SK-N-SH treated with all-trans-retinoic acid at 6 μM for 48 hours (cell line): ENCODE data around the gene CDC25C.

Source experiments
- ATAC-seq: fragments of 200-7000 bp; cut with Tn5 transposase; 3 replicates; pipeline ENCODE4 v1.9.1; 2020; ENCODE audit warnings: mild to moderate bottlenecking, moderate library complexity
- ARNTL ChIP-seq: fragments of 450-650 bp; formaldehyde crosslinking; IDR thresholded peaks from 2 replicates; pipeline ENCODE4 v1.5.0; 2020; ENCODE audit warnings: low read depth, mild to moderate bottlenecking, moderate library complexity, borderline replicate concordance
- BACH2 ChIP-seq: fragments of 250-450 bp; sonication (Bioruptor Pico); IDR thresholded peaks from 2 replicates; pipeline ENCODE4 v1.9.0; 2021; ENCODE audit warnings: mild to moderate bottlenecking, borderline replicate concordance
- CSDC2 ChIP-seq: fragments of 250-450 bp; sonication (Bioruptor Pico); IDR thresholded peaks from 2 replicates; pipeline ENCODE4 v1.5.0; 2020; ENCODE audit warnings: mild to moderate bottlenecking, moderate library complexity
- ESRRG ChIP-seq: fragments of 250-450 bp; sonication (Bioruptor Pico); IDR thresholded peaks from 2 replicates; pipeline ENCODE4 v1.6.1; 2021; ENCODE audit warnings: mild to moderate bottlenecking
- GLIS3 ChIP-seq: fragments of 250-450 bp; sonication (Bioruptor Pico); IDR thresholded peaks from 2 replicates; pipeline ENCODE4 v1.5.0; 2020; ENCODE audit warnings: mild to moderate bottlenecking, moderate library complexity
- ISL1 ChIP-seq: fragments of 250-450 bp; sonication (Bioruptor Pico); IDR thresholded peaks from 2 replicates; pipeline ENCODE4 v2.1.2; 2022; ENCODE audit warnings: mild to moderate bottlenecking, moderate library complexity
- OSR1 ChIP-seq: fragments of 250-450 bp; sonication (Bioruptor Pico); IDR thresholded peaks from 2 replicates; pipeline ENCODE4 v1.8.0; 2022; ENCODE audit warnings: moderate library complexity, mild to moderate bottlenecking, inconsistent platforms
- PATZ1 ChIP-seq: fragments of 250-450 bp; sonication (Bioruptor Pico); IDR thresholded peaks from 2 replicates; pipeline ENCODE4 v1.8.0; 2020; ENCODE audit warnings: mild to moderate bottlenecking, moderate library complexity, borderline replicate concordance
- PPARA ChIP-seq: fragments of 250-450 bp; sonication (Bioruptor Pico); IDR thresholded peaks from 2 replicates; pipeline ENCODE4 v1.5.0; 2020; ENCODE audit warnings: mild to moderate bottlenecking, borderline replicate concordance
- RARB ChIP-seq: fragments of 250-450 bp; sonication (Bioruptor Pico); IDR thresholded peaks from 2 replicates; pipeline ENCODE4 v1.8.0; 2021; ENCODE audit warnings: mild to moderate bottlenecking, moderate library complexity
- SNAI2 ChIP-seq: fragments of 250-450 bp; sonication (Bioruptor Pico); IDR thresholded peaks from 2 replicates; pipeline ENCODE4 v1.5.0; 2020; ENCODE audit warnings: mild to moderate bottlenecking, moderate library complexity
- TOX ChIP-seq: fragments of 250-450 bp; sonication (Bioruptor Pico); IDR thresholded peaks from 2 replicates; pipeline ENCODE4 v1.8.0; 2021; ENCODE audit warnings: mild to moderate bottlenecking, moderate library complexity, borderline replicate concordance
- ZC3H10 ChIP-seq: fragments of 250-450 bp; sonication (Bioruptor Pico); IDR thresholded peaks from 2 replicates; pipeline ENCODE4 v1.5.1; 2021; ENCODE audit warnings: mild to moderate bottlenecking, moderate library complexity
- ZFP3 ChIP-seq: fragments of 250-450 bp; sonication (Bioruptor Pico); IDR thresholded peaks from 2 replicates; pipeline ENCODE4 v1.5.0; 2020; ENCODE audit warnings: mild to moderate bottlenecking, moderate library complexity
- ZFP30 ChIP-seq: fragments of 450-650 bp; formaldehyde crosslinking; IDR thresholded peaks from 2 replicates; pipeline ENCODE4 v1.5.0; 2022; ENCODE audit warnings: mild to moderate bottlenecking, moderate library complexity
- ZNF70 ChIP-seq: fragments of 450-650 bp; formaldehyde crosslinking; IDR thresholded peaks from 2 replicates; pipeline ENCODE4 v1.5.0; 2020; ENCODE audit warnings: mild to moderate bottlenecking, moderate library complexity
- ZNF8 ChIP-seq: fragments of 450-650 bp; formaldehyde crosslinking; IDR thresholded peaks from 2 replicates; pipeline ENCODE4 v1.5.0; 2020; ENCODE audit warnings: mild to moderate bottlenecking, moderate library complexity
- TF ChIP-seq, protein P1 (sequence below): fragments of 250-450 bp; sonication (Bioruptor Pico); IDR thresholded peaks from 2 replicates; pipeline ENCODE4 v1.5.1; 2020; ENCODE audit warnings: low read depth, mild to moderate bottlenecking, moderate library complexity
- TF ChIP-seq, protein P2 (sequence below): fragments of 250-450 bp; sonication (Bioruptor Pico); IDR thresholded peaks from 2 replicates; pipeline ENCODE4 v1.8.0; 2021; ENCODE audit warnings: low read depth, mild to moderate bottlenecking, moderate library complexity, borderline replicate concordance
- TF ChIP-seq, protein P3 (sequence below): fragments of 250-450 bp; sonication (Bioruptor Pico); IDR thresholded peaks from 2 replicates; pipeline ENCODE4 v1.5.0; 2020; ENCODE audit warnings: mild to moderate bottlenecking, moderate library complexity
- TF ChIP-seq, protein P4 (sequence below): fragments of 250-450 bp; sonication (Bioruptor Pico); IDR thresholded peaks from 2 replicates; pipeline ENCODE4 v1.5.1; 2021; ENCODE audit warnings: mild to moderate bottlenecking, moderate library complexity

CDC25C gene

GRCh38 chr5:138303372-138303771 lies 28.2 kb downstream of the CDC25C start:
- ATAC-seq, result no peak
- TF ChIP-seq PATZ1 (CRISPR knock-in tag), result no peak
- no peak for TF ChIP-seq TOX (CRISPR knock-in tag)
- TF ChIP-seq ZNF70, result no peak
- TF ChIP-seq SNAI2 (CRISPR knock-in tag), result no peak
- TF ChIP-seq, protein P1, sequence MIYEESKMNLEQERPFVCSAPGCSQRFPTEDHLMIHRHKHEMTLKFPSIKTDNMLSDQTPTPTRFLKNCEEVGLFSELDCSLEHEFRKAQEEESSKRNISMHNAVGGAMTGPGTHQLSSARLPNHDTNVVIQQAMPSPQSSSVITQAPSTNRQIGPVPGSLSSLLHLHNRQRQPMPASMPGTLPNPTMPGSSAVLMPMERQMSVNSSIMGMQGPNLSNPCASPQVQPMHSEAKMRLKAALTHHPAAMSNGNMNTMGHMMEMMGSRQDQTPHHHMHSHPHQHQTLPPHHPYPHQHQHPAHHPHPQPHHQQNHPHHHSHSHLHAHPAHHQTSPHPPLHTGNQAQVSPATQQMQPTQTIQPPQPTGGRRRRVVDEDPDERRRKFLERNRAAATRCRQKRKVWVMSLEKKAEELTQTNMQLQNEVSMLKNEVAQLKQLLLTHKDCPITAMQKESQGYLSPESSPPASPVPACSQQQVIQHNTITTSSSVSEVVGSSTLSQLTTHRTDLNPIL (CRISPR knock-in tag), result no peak
- no peak for TF ChIP-seq ZNF8 (CRISPR knock-in tag)
- no peak for TF ChIP-seq GLIS3
- no peak for TF ChIP-seq ARNTL (CRISPR knock-in tag)
- TF ChIP-seq ZFP3 (CRISPR knock-in tag), result no peak
- no peak for TF ChIP-seq BACH2 (CRISPR knock-in tag)
- TF ChIP-seq PPARA (CRISPR knock-in tag), result no peak
- no peak for TF ChIP-seq ZFP30 (CRISPR knock-in tag)
- TF ChIP-seq ZC3H10 (CRISPR knock-in tag), result no peak
- TF ChIP-seq, protein P2, sequence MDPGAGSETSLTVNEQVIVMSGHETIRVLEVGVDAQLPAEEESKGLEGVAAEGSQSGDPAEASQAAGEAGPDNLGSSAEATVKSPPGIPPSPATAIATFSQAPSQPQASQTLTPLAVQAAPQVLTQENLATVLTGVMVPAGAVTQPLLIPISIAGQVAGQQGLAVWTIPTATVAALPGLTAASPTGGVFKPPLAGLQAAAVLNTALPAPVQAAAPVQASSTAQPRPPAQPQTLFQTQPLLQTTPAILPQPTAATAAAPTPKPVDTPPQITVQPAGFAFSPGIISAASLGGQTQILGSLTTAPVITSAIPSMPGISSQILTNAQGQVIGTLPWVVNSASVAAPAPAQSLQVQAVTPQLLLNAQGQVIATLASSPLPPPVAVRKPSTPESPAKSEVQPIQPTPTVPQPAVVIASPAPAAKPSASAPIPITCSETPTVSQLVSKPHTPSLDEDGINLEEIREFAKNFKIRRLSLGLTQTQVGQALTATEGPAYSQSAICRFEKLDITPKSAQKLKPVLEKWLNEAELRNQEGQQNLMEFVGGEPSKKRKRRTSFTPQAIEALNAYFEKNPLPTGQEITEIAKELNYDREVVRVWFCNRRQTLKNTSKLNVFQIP (CRISPR knock-in tag), result no peak
- TF ChIP-seq CSDC2 (CRISPR knock-in tag), result no peak
- TF ChIP-seq RARB (CRISPR knock-in tag), result no peak
- TF ChIP-seq OSR1, result no peak
- TF ChIP-seq ISL1, result no peak

- ATAC-seq, result no peak
- TF ChIP-seq SNAI2 (CRISPR knock-in tag), result no peak
- no peak for TF ChIP-seq ESRRG (CRISPR knock-in tag)
- no peak for TF ChIP-seq ISL1
- TF ChIP-seq, protein P1 (CRISPR knock-in tag), result no peak
- TF ChIP-seq, protein P3, sequence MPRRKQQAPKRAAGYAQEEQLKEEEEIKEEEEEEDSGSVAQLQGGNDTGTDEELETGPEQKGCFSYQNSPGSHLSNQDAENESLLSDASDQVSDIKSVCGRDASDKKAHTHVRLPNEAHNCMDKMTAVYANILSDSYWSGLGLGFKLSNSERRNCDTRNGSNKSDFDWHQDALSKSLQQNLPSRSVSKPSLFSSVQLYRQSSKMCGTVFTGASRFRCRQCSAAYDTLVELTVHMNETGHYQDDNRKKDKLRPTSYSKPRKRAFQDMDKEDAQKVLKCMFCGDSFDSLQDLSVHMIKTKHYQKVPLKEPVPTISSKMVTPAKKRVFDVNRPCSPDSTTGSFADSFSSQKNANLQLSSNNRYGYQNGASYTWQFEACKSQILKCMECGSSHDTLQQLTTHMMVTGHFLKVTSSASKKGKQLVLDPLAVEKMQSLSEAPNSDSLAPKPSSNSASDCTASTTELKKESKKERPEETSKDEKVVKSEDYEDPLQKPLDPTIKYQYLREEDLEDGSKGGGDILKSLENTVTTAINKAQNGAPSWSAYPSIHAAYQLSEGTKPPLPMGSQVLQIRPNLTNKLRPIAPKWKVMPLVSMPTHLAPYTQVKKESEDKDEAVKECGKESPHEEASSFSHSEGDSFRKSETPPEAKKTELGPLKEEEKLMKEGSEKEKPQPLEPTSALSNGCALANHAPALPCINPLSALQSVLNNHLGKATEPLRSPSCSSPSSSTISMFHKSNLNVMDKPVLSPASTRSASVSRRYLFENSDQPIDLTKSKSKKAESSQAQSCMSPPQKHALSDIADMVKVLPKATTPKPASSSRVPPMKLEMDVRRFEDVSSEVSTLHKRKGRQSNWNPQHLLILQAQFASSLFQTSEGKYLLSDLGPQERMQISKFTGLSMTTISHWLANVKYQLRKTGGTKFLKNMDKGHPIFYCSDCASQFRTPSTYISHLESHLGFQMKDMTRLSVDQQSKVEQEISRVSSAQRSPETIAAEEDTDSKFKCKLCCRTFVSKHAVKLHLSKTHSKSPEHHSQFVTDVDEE (CRISPR knock-in tag), result no peak
- TF ChIP-seq ZFP3 (CRISPR knock-in tag), result no peak
- no peak for TF ChIP-seq ZC3H10 (CRISPR knock-in tag)
- no peak for TF ChIP-seq CSDC2 (CRISPR knock-in tag)
- no peak for TF ChIP-seq PPARA (CRISPR knock-in tag)
- TF ChIP-seq ZFP30 (CRISPR knock-in tag), result no peak
Observed at GRCh38 chr5:138289296-138289695, 42.3 kb downstream of the CDC25C start.

DNA sequence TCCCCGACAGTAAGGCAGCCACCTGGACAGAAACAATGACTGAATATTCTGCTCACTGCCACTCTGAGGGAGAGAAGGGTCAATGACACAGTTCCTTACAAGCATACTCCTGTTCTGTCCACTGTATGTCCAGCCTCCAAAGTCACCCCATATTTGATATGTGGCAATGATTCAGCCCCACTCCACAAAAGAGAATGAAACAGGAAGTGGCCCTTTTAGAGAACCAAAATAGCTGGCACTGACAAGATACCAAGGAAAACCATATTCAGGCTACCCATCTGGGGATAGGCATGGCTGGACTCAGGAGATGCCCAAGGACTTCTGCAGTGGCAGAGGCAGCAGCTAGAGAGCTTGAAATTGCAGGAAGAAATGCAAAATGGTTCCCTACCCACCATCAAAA lies 44.4 kb downstream of the CDC25C start:
- no peak for ATAC-seq
- TF ChIP-seq, protein P2 (CRISPR knock-in tag), result no peak
- TF ChIP-seq SNAI2 (CRISPR knock-in tag), result no peak
- TF ChIP-seq GLIS3, result no peak
- TF ChIP-seq, protein P3 (CRISPR knock-in tag), result no peak
- TF ChIP-seq, protein P4, sequence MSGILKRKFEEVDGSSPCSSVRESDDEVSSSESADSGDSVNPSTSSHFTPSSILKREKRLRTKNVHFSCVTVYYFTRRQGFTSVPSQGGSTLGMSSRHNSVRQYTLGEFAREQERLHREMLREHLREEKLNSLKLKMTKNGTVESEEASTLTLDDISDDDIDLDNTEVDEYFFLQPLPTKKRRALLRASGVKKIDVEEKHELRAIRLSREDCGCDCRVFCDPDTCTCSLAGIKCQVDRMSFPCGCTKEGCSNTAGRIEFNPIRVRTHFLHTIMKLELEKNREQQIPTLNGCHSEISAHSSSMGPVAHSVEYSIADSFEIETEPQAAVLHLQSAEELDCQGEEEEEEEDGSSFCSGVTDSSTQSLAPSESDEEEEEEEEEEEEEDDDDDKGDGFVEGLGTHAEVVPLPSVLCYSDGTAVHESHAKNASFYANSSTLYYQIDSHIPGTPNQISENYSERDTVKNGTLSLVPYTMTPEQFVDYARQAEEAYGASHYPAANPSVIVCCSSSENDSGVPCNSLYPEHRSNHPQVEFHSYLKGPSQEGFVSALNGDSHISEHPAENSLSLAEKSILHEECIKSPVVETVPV (CRISPR knock-in tag), result no peak
